Measurements from ENCODE around the gene CDK18. TPM values are rescaled to one million over a fixed set of nuclear protein-coding genes. Genes with fewer than 3 reads are reported as not detected.

Gene CDK18
- total and polyA plus RNA-seq, 2 of the 8 experiments (the other 6 are each of a cell fraction or from before 2014, with no cell fraction given) = 31.2 to 44.0 TPM

DNA sequence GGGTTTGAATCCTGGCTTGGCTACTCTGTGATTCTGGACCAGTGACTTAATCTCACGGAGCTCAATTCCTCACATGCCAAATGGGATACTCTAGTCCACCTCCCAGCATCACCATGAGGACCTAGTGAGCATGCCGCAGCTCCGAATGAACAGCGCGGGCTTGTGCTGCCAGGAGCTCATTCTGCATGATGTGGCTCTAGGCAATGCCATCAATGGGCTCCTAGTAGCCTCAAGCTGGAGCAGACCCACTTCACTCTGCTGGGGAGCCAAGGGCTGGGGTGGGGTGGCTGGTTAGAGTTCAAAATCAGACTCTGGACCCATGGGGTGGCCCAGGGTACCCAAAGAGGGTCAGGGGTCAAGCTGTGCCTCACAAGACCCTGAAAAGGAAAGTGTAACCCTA, 41.5 kb downstream of the CDK18 start (continued):
- TF ChIP-seq BCL11A (IDR thresholded peaks at IDR 0.05; ENCODE audit: low read depth in 2 of 2, low read length in 2 of 2) (no peak), SP1 (IDR thresholded peaks at IDR 0.05; ENCODE audit: low read depth, low read length) (no peak), SP4 (IDR thresholded peaks at IDR 0.05; ENCODE audit: low read length) (no peak)
